CD4-positive, alpha-beta T cell (primary cell): Measurements from ENCODE around the gene GPR158. TPM values are rescaled to one million over a fixed set of nuclear protein-coding genes. Genes with fewer than 3 reads are reported as not detected.

Experiments
- ATAC-seq: fragments of 200-7000 bp; cut with Tn5 transposase; one replicate; pipeline ENCODE4 v1.10.0; 2022; ENCODE audit warnings: mild to moderate bottlenecking; ENCODE audit not compliant: poor library complexity
- CTCF ChIA-PET: fragments of 350-600 bp; sonication (Branson Sonifier 250); formaldehyde crosslinking; loops from one replicate; lab custom pipeline; 2021; ENCODE audit warnings: antibody characterized with exemption, inconsistent platforms; lab: Charles Lee
- POLR2A ChIA-PET: fragments of 350-600 bp; sonication (Branson Sonifier 250); formaldehyde crosslinking; loops from one replicate; lab custom pipeline; 2021; ENCODE audit warnings: antibody characterized with exemption, inconsistent platforms; lab: Charles Lee
- DNase-seq, 14 experiments: peaks; one replicate each; pipeline ENCODE4 v3.0.0-alpha.2; 2013 to 2020; ENCODE audit warnings: mixed read lengths in 2 of 14
- H3K27ac ChIP-seq, 2 donors: one replicate each; pipeline versions ENCODE4 v1.5.1 to v1.7.0; 2013; ENCODE audit warnings: low read length in 2 of 2, low read depth in 1 of 2, mild to moderate bottlenecking in 1 of 2
- H3K27me3 ChIP-seq, 2 experiments: 1 replicate in 1 of 2; 2 replicates in 1 of 2; pipeline versions ENCODE4 v1.6.1 to v1.7.0; 2013; ENCODE audit warnings: low read length in 2 of 2, control low read depth in 1 of 2, mild to moderate bottlenecking in 1 of 2, moderate library complexity in 1 of 2; ENCODE audit not compliant: insufficient read depth in 2 of 2, control insufficient read depth in 1 of 2
- H3K36me3 ChIP-seq: one replicate; pipeline ENCODE4 v1.6.1; 2013; ENCODE audit warnings: low read length, control low read depth; ENCODE audit not compliant: insufficient read depth
- H3K4me1 ChIP-seq: one replicate; pipeline ENCODE4 v1.6.1; 2013; ENCODE audit warnings: low read length, control low read depth; ENCODE audit not compliant: insufficient read depth
- H3K4me3 ChIP-seq: one replicate; pipeline ENCODE4 v1.5.1; 2013; ENCODE audit warnings: mild to moderate bottlenecking, low read length, moderate library complexity
- H3K9me3 ChIP-seq, 2 experiments: 1 replicate in 1 of 2; 2 replicates in 1 of 2; pipeline versions ENCODE4 v1.6.1 to v1.7.0; 2013; ENCODE audit warnings: low read length in 2 of 2, mild to moderate bottlenecking in 2 of 2, control low read depth in 1 of 2, moderate library complexity in 1 of 2; ENCODE audit not compliant: control insufficient read depth in 1 of 2, insufficient read depth in 1 of 2
- H3K27ac Mint-ChIP-seq: one replicate; pipeline ENCODE4 v1.8.0; 2020; ENCODE audit warnings: mixed read lengths
- H3K27me3 Mint-ChIP-seq: one replicate; pipeline ENCODE4 v1.8.0; 2021; ENCODE audit warnings: mixed read lengths
- H3K36me3 Mint-ChIP-seq: one replicate; pipeline ENCODE4 v1.8.0; 2021; ENCODE audit warnings: low read depth, mixed read lengths
- H3K4me1 Mint-ChIP-seq: one replicate; pipeline ENCODE4 v1.8.0; 2021; ENCODE audit warnings: low read depth, mixed read lengths
- H3K4me3 Mint-ChIP-seq: one replicate; pipeline ENCODE4 v1.8.0; 2020; ENCODE audit warnings: mild to moderate bottlenecking, mixed read lengths
- H3K9me3 Mint-ChIP-seq: one replicate; pipeline ENCODE4 v1.8.0; 2020; ENCODE audit warnings: mixed read lengths
- CTCF ChIP-seq: fragments of 200-600 bp; IDR thresholded peaks from one replicate; pipeline ENCODE4 v1.8.0; 2022; ENCODE audit warnings: antibody characterized with exemption, mild to moderate bottlenecking
- intact Hi-C, 2 experiments: fragments of 100-400 bp; cut with DNase I in 1 of 2; cut with micrococcal nuclease in 1 of 2; formaldehyde crosslinking; loops; one replicate each; pipeline versions ENCODE4 v1.15.1 to v1.9.0; 2023 to 2025; cut with DNase I, micrococcal nuclease
- total RNA-seq, 174 experiments: library from RNA in 2 of 174; stranded (reverse) in 2 of 174; gene quantifications; one replicate each; pipeline ENCODE4 v1.2.3 and lab custom pipeline; 2021 to 2026

The GPR158 gene
- total RNA-seq, 2 experiments from 2014 or later: not detected

GRCh38 chr10:25285809-25286208 is 111.0 kb downstream of the GPR158 start:
- Mint-ChIP-seq H3K4me3 (no peak overlapping the region), H3K36me3 (no peaks in the 10 kb centered on the region), H3K4me1 (no peaks in the 10 kb centered on the region), H3K27me3 (no peaks in the 10 kb centered on the region), H3K27ac (no peak overlapping the region), H3K9me3 (peaks cover 9% of the 10 kb centered on the region)
- no peaks in the 10 kb centered on the region for H3K4me1 ChIP-seq
- DNase-seq: no peak
- no peak overlapping the region for H3K4me3 ChIP-seq
- no peak overlapping the region for H3K27ac ChIP-seq
- no peaks in the 10 kb centered on the region for H3K27me3 ChIP-seq
- no peak for ATAC-seq
- intact Hi-C loops: no loop called here
- no peaks in the 10 kb centered on the region for H3K36me3 ChIP-seq
- no peak for TF ChIP-seq CTCF
- ChIA-PET POLR2A (no interaction called here), CTCF (no interaction called here)
- peaks cover 4 to 8% of the 10 kb centered on the region in 2 experiments for H3K9me3 ChIP-seq

- TF ChIP-seq CTCF: no peak
- H3K4me3 Mint-ChIP-seq: no peak overlapping the region
- H3K4me1 Mint-ChIP-seq: no peaks in the 10 kb centered on the region
Measured at GRCh38 chr10:25288181-25288580, 113.4 kb downstream of the GPR158 start.

GRCh38 chr10:25294032-25294926 is 119.5 kb downstream of the GPR158 start:
- ChIA-PET CTCF (no interaction called here), POLR2A (no interaction called here)
- H3K4me1 ChIP-seq: no peaks in the 10 kb centered on the region
- H3K27ac ChIP-seq: no peak overlapping the region
- no peak for TF ChIP-seq CTCF
- H3K4me3 ChIP-seq: no peak overlapping the region
- Mint-ChIP-seq H3K27me3 (no peaks in the 10 kb centered on the region), H3K4me3 (no peak overlapping the region), H3K9me3 (peaks cover 4% of the 10 kb centered on the region), H3K36me3 (no peaks in the 10 kb centered on the region), H3K4me1 (no peaks in the 10 kb centered on the region), H3K27ac (no peak overlapping the region)
- ATAC-seq (no peak), DNase-seq (no peak)
- no peaks in the 10 kb centered on the region for H3K27me3 ChIP-seq
- intact Hi-C loops: no loop called here
- H3K36me3 ChIP-seq: no peaks in the 10 kb centered on the region
- peaks cover 0 to 2% of the 10 kb centered on the region in 2 experiments for H3K9me3 ChIP-seq

More at GRCh38 chr10:25288181-25288580, 113.4 kb downstream of the GPR158 start:
- ChIA-PET POLR2A (no interaction called here), CTCF (no interaction called here)
- Mint-ChIP-seq H3K36me3 (no peaks in the 10 kb centered on the region), H3K9me3 (peaks cover 6% of the 10 kb centered on the region), H3K27me3 (no peaks in the 10 kb centered on the region), H3K27ac (no peak overlapping the region)
- peaks cover 3 to 8% of the 10 kb centered on the region in 2 experiments for H3K9me3 ChIP-seq
- intact Hi-C loops: no loop called here
- no peaks in the 10 kb centered on the region for H3K27me3 ChIP-seq
- no peak overlapping the region for H3K27ac ChIP-seq
- no peaks in the 10 kb centered on the region for H3K36me3 ChIP-seq
- ATAC-seq (no peak), DNase-seq (no peak)
- H3K4me3 ChIP-seq: no peak overlapping the region
- no peaks in the 10 kb centered on the region for H3K4me1 ChIP-seq
